Astrocyte (in vitro differentiated cells and primary cell): Measurements from ENCODE around the gene ITPR2. TPM values are rescaled to one million over a fixed set of nuclear protein-coding genes. Genes with fewer than 3 reads are reported as not detected.

Experiments
- DNase-seq: peaks from one replicate; pipeline ENCODE4 v3.0.0-alpha.2; 2010; ENCODE audit warnings: low read depth
- FAIRE-seq: peaks from 2 replicates; lab custom pipeline; 2011; peaks lifted over from hg19 to GRCh38; lab: Jason Lieb, UNC
- H2AFZ ChIP-seq: 2 replicates; pipeline ENCODE4 v1.6.0; 2012; ENCODE audit warnings: low read depth, low read length, inconsistent platforms
- H3K27ac ChIP-seq: 2 replicates; pipeline ENCODE4 v1.5.1; 2011; ENCODE audit warnings: low read depth, low read length, inconsistent platforms
- H3K27me3 ChIP-seq: 2 replicates; pipeline ENCODE4 v1.6.0; 2011; ENCODE audit warnings: low read length, inconsistent platforms; ENCODE audit not compliant: insufficient read depth
- H3K36me3 ChIP-seq: 2 replicates; pipeline ENCODE4 v1.5.1; 2011; ENCODE audit warnings: low read length, inconsistent platforms; ENCODE audit not compliant: insufficient read depth
- H3K4me1 ChIP-seq: 2 replicates; pipeline ENCODE4 v1.5.1; 2011; ENCODE audit warnings: low read length, inconsistent platforms; ENCODE audit not compliant: insufficient read depth
- H3K4me2 ChIP-seq: 2 replicates; pipeline ENCODE4 v1.6.0; 2012; ENCODE audit warnings: low read length, inconsistent platforms
- H3K4me3 ChIP-seq: 2 replicates; pipeline ENCODE4 v1.5.1; 2011; ENCODE audit warnings: low read depth, mild to moderate bottlenecking, low read length, inconsistent platforms; ENCODE audit not compliant: insufficient read depth
- H3K79me2 ChIP-seq: 2 replicates; pipeline ENCODE4 v1.6.0; 2012; ENCODE audit warnings: mild to moderate bottlenecking, low read length, inconsistent platforms; ENCODE audit not compliant: insufficient read depth
- H3K9ac ChIP-seq: 2 replicates; pipeline ENCODE4 v1.6.0; 2012; ENCODE audit warnings: mild to moderate bottlenecking, low read length, inconsistent platforms
- H3K9me3 ChIP-seq: 2 replicates; pipeline ENCODE4 v1.5.1; 2012; ENCODE audit warnings: low read depth, mild to moderate bottlenecking, low read length, inconsistent platforms; ENCODE audit not compliant: insufficient read depth
- H4K20me1 ChIP-seq: 2 replicates; pipeline ENCODE4 v1.6.0; 2012; ENCODE audit warnings: low read length, inconsistent platforms; ENCODE audit not compliant: insufficient read depth
- H3K27ac Mint-ChIP-seq: one replicate; pipeline ENCODE4 v1.8.0; 2021; ENCODE audit warnings: mild to moderate bottlenecking, mixed read lengths; ENCODE audit not compliant: unreplicated experiment
- H3K27me3 Mint-ChIP-seq: one replicate; pipeline ENCODE4 v1.8.0; 2021; ENCODE audit warnings: low read depth, mixed read lengths; ENCODE audit not compliant: unreplicated experiment
- H3K36me3 Mint-ChIP-seq: one replicate; pipeline ENCODE4 v1.8.0; 2021; ENCODE audit warnings: low read depth, mixed read lengths; ENCODE audit not compliant: unreplicated experiment
- H3K4me1 Mint-ChIP-seq: one replicate; pipeline ENCODE4 v1.8.0; 2021; ENCODE audit warnings: low read depth, mixed read lengths; ENCODE audit not compliant: unreplicated experiment
- H3K4me3 Mint-ChIP-seq: one replicate; pipeline ENCODE4 v1.8.0; 2021; ENCODE audit warnings: mild to moderate bottlenecking, moderate library complexity, mixed read lengths; ENCODE audit not compliant: unreplicated experiment
- H3K9me3 Mint-ChIP-seq: one replicate; pipeline ENCODE4 v1.8.0; 2021; ENCODE audit warnings: mild to moderate bottlenecking, mixed read lengths; ENCODE audit not compliant: unreplicated experiment
- CTCF ChIP-seq: IDR thresholded peaks from 2 replicates; pipeline ENCODE4 v1.5.1; 2011; ENCODE audit warnings: low read depth, mild to moderate bottlenecking, inconsistent platforms, low read length, moderate library complexity; ENCODE audit not compliant: insufficient read depth
- EZH2 ChIP-seq: IDR thresholded peaks from 2 replicates; pipeline ENCODE4 v1.6.1; 2012; ENCODE audit warnings: mild to moderate bottlenecking, low read length, inconsistent platforms; ENCODE audit not compliant: insufficient read depth
- total RNA-seq: library from RNA; stranded (reverse); gene quantifications from 2 replicates; pipeline ENCODE4 v1.2.1, GENCODE V29; 2021

ITPR2 gene
- total RNA-seq, 1 donor from 2014 or later: 24.4 TPM

GRCh38 chr12:26303418-26303817 lies 529.6 kb downstream of the ITPR2 start:
- no peak for FAIRE-seq
- no peaks in the 10 kb centered on the region for H3K27me3 ChIP-seq
- no peak overlapping the region for H3K4me3 Mint-ChIP-seq
- H3K27ac ChIP-seq: no peak overlapping the region
- no peaks in the 10 kb centered on the region for H3K36me3 Mint-ChIP-seq
- H3K9me3 ChIP-seq: no peaks in the 10 kb centered on the region
- H3K4me3 ChIP-seq: no peak overlapping the region
- peaks cover 10% of the 10 kb centered on the region for H3K4me1 ChIP-seq
- no peak overlapping the region for H3K4me2 ChIP-seq
- peaks cover 6% of the 10 kb centered on the region for H3K9me3 Mint-ChIP-seq
- H3K27me3 Mint-ChIP-seq: no peaks in the 10 kb centered on the region
- H3K27ac Mint-ChIP-seq: no peak overlapping the region
- H3K9ac ChIP-seq: no peak overlapping the region
- H3K36me3 ChIP-seq: no peaks in the 10 kb centered on the region
- peaks cover 14% of the 10 kb centered on the region for H3K4me1 Mint-ChIP-seq
- no peaks in the 10 kb centered on the region for H4K20me1 ChIP-seq
- H2AFZ ChIP-seq: no peak overlapping the region
- DNase-seq: no peak
- H3K79me2 ChIP-seq: no peaks in the 10 kb centered on the region
- TF ChIP-seq CTCF: no peak
- TF ChIP-seq EZH2: no peak

GRCh38 chr12:26302776-26303175 lies 530.2 kb downstream of the ITPR2 start:
- Mint-ChIP-seq H3K4me3 (no peak overlapping the region), H3K36me3 (no peaks in the 10 kb centered on the region), H3K4me1 (peaks cover 21% of the 10 kb centered on the region), H3K27ac (no peak overlapping the region), H3K27me3 (no peaks in the 10 kb centered on the region), H3K9me3 (peaks cover 4% of the 10 kb centered on the region)
- Histone ChIP-seq H3K9me3 (no peaks in the 10 kb centered on the region), H2AFZ (no peak overlapping the region), H3K27ac (no peak overlapping the region), H3K27me3 (no peaks in the 10 kb centered on the region), H3K36me3 (no peaks in the 10 kb centered on the region), H3K4me3 (no peak overlapping the region), H3K79me2 (no peaks in the 10 kb centered on the region), H3K4me2 (no peak overlapping the region), H3K9ac (no peak overlapping the region), H4K20me1 (no peaks in the 10 kb centered on the region), H3K4me1 (peaks cover 13% of the 10 kb centered on the region)
- no peak for FAIRE-seq
- TF ChIP-seq CTCF (no peak), EZH2 (no peak)
- no peak for DNase-seq

DNA sequence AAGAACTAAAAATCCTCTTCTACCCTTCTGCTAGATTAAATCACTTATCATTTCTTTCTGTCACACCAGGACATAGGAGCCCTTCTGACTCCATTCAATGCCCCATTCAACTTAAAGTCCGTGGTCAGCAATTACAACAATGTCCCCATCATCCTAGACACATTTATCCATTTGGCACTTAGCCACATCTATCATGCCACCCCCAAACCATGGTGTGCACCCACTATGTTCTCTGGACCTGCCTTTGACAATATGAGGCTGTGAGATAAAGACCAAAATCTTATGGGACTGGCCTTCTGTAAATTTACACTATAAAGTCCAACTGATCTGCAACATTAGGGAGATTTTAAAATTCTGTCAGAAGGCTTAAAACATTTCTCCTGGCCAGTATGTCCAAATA lies 533.2 kb downstream of the ITPR2 start:
- H3K79me2 ChIP-seq: no peaks in the 10 kb centered on the region
- no peak overlapping the region for H3K4me3 Mint-ChIP-seq
- peak overlapping the region; percentile 87 for H3K4me2 ChIP-seq
- no peak for DNase-seq
- no peaks in the 10 kb centered on the region for H3K27me3 Mint-ChIP-seq
- H3K36me3 Mint-ChIP-seq: no peaks in the 10 kb centered on the region
- H3K36me3 ChIP-seq: no peaks in the 10 kb centered on the region
- TF ChIP-seq EZH2 (no peak), CTCF (no peak)
- no peak overlapping the region for H3K9ac ChIP-seq
- H3K27ac ChIP-seq: no peak overlapping the region
- no peaks in the 10 kb centered on the region for H3K27me3 ChIP-seq
- H3K27ac Mint-ChIP-seq: peak overlapping the region; percentile 6
- no peak for FAIRE-seq
- no peaks in the 10 kb centered on the region for H3K9me3 Mint-ChIP-seq
- H3K4me1 ChIP-seq: peaks cover 13% of the 10 kb centered on the region
- H3K9me3 ChIP-seq: no peaks in the 10 kb centered on the region
- H2AFZ ChIP-seq: no peak overlapping the region
- no peaks in the 10 kb centered on the region for H4K20me1 ChIP-seq
- H3K4me3 ChIP-seq: no peak overlapping the region
- peaks cover 27% of the 10 kb centered on the region for H3K4me1 Mint-ChIP-seq
